HepG2 (cell line): Measurements from ENCODE around the gene TP53AIP1. TPM values are rescaled to one million over a fixed set of nuclear protein-coding genes. Genes with fewer than 3 reads are reported as not detected.

Source experiments
- ATAC-seq: fragments of 200-7000 bp; cut with Tn5 transposase; 3 replicates; pipeline ENCODE4 v1.9.1; 2020; ENCODE audit warnings: mild to moderate bottlenecking, moderate library complexity
- BruUV-seq: library from RNA; stranded (reverse); fragments of 400-500 nt; replicated peaks from 2 replicates; lab custom pipeline; 2021; lab: Mats Ljungman, UMichigan
- CTCF ChIA-PET: fragments of 300-600 bp; formaldehyde crosslinking; extraction: SDS; loops from one replicate; lab custom pipeline; 2021; ENCODE audit warnings: low total read pairs, inconsistent platforms, low intra/inter-chr PET ratio; lab: Yijun Ruan, JAX
- POLR2A ChIA-PET: fragments of 350-600 bp; sonication (Branson Sonifier 250); formaldehyde crosslinking; loops from one replicate; lab custom pipeline; 2020; ENCODE audit warnings: antibody characterized with exemption, inconsistent platforms; lab: Yijun Ruan, JAX
- DNase-seq: peaks from one replicate; pipeline ENCODE4 v3.0.0-alpha.2; 2015; ENCODE audit warnings: low spot score
- FAIRE-seq: peaks from 3 replicates; lab custom pipeline; 2011; peaks lifted over from hg19 to GRCh38; lab: Jason Lieb, UNC
- H2AFZ ChIP-seq: one replicate; pipeline ENCODE4 v1.6.1; 2011; ENCODE audit warnings: low read length, inconsistent platforms
- H3K27ac ChIP-seq: fragments of 300-600 bp; 3 replicates; pipeline ENCODE4 v1.8.0; 2011; ENCODE audit warnings: mixed run types, mild to moderate bottlenecking, mixed read lengths, low read length, inconsistent platforms; ENCODE audit not compliant: insufficient read depth; ENCODE audit errors: extremely low read length
- H3K27me3 ChIP-seq, 2 experiments: fragments of 200-600 bp in 1 of 2; 2 replicates in 1 of 2; 3 replicates in 1 of 2; pipeline versions ENCODE4 v1.6.0 to v1.8.0; 2011; ENCODE audit warnings: low read length in 2 of 2, mild to moderate bottlenecking in 2 of 2, moderate library complexity in 2 of 2, inconsistent platforms in 1 of 2; ENCODE audit not compliant: insufficient read depth in 2 of 2, control insufficient read depth in 1 of 2
- H3K36me3 ChIP-seq, 2 experiments: fragments of 200-600 bp in 1 of 2; replicated peaks in 1 of 2; 2 replicates in 1 of 2; 3 replicates in 1 of 2; pipeline versions ENCODE4 v1.5.1 to v1.8.0; 2011; ENCODE audit warnings: low read length in 2 of 2, inconsistent platforms in 1 of 2; ENCODE audit not compliant: insufficient read depth in 2 of 2, control insufficient read depth in 1 of 2
- H3K4me1 ChIP-seq: 2 replicates; pipeline ENCODE4 v1.5.1; 2012; ENCODE audit warnings: low read length, inconsistent platforms; ENCODE audit not compliant: insufficient read depth
- H3K4me2 ChIP-seq: 2 replicates; pipeline ENCODE4 v1.6.0; 2011; ENCODE audit warnings: low read depth, low read length, inconsistent platforms
- H3K4me3 ChIP-seq, 3 experiments: fragments of 200-600 bp in 1 of 3; sonication (generic), shearing (Covaris generic) in 1 of 3; replicated peaks in 1 of 3; 2 replicates each; pipeline ENCODE4 v1.5.1; 2011 to 2016; ENCODE audit warnings: low read length in 3 of 3, inconsistent platforms in 2 of 3, low read depth in 2 of 3, mild to moderate bottlenecking in 2 of 3, control low read depth in 1 of 3, mixed read lengths in 1 of 3; ENCODE audit not compliant: insufficient read depth in 1 of 3
- H3K79me2 ChIP-seq: one replicate; pipeline ENCODE4 v1.6.1; 2011; ENCODE audit warnings: low read length, inconsistent platforms; ENCODE audit not compliant: insufficient read depth
- H3K9ac ChIP-seq: 2 replicates; pipeline ENCODE4 v1.6.0; 2011; ENCODE audit warnings: mild to moderate bottlenecking, low read depth, low read length, inconsistent platforms; ENCODE audit not compliant: insufficient read depth
- H3K9me3 ChIP-seq: 2 replicates; pipeline ENCODE4 v1.5.1; 2012; ENCODE audit warnings: mild to moderate bottlenecking, low read length
- H4K20me1 ChIP-seq: 2 replicates; pipeline ENCODE4 v1.6.0; 2011; ENCODE audit warnings: inconsistent platforms, mild to moderate bottlenecking, low read length, moderate library complexity; ENCODE audit not compliant: insufficient read depth
- HIVEP1 ChIP-seq: sonication (generic); formaldehyde crosslinking; IDR thresholded peaks from 2 replicates; pipeline ENCODE4 v1.4.0; 2020; ENCODE audit warnings: mild to moderate bottlenecking, missing genetic modification reagents
- KDM6A ChIP-seq: IDR thresholded peaks from 2 replicates; pipeline ENCODE4 v1.6.1; 2016; ENCODE audit warnings: low read depth
- MLLT10 ChIP-seq: sonication (generic); formaldehyde crosslinking; IDR thresholded peaks from 2 replicates; pipeline ENCODE4 v1.4.0; 2020; ENCODE audit warnings: missing genetic modification reagents
- MTF1 ChIP-seq: sonication (generic); formaldehyde crosslinking; IDR thresholded peaks from 2 replicates; pipeline ENCODE4 v1.5.0; 2020; ENCODE audit warnings: missing genetic modification reagents
- PHF8 ChIP-seq: sonication (generic); formaldehyde crosslinking; IDR thresholded peaks from 2 replicates; pipeline ENCODE4 v1.5.0; 2020; ENCODE audit warnings: missing genetic modification reagents
- SIN3A ChIP-seq: IDR thresholded peaks from 2 replicates; pipeline ENCODE4 v1.6.1; 2011; ENCODE audit warnings: low read depth, mild to moderate bottlenecking, control low read depth, low read length, borderline replicate concordance
- SIN3B ChIP-seq: fragments of 150-350 bp; IDR thresholded peaks from 2 replicates; pipeline ENCODE4 v1.6.1; 2014; ENCODE audit warnings: low read length
- ZNF235 ChIP-seq: sonication (generic); formaldehyde crosslinking; IDR thresholded peaks from 2 replicates; pipeline ENCODE4 v1.8.1; 2023; ENCODE audit warnings: mild to moderate bottlenecking, missing genetic modification reagents, borderline replicate concordance
- ZNF253 ChIP-seq: sonication (generic); formaldehyde crosslinking; IDR thresholded peaks from 2 replicates; pipeline ENCODE4 v1.8.0; 2022; ENCODE audit warnings: mild to moderate bottlenecking, missing genetic modification reagents, borderline replicate concordance
- ZNF451 ChIP-seq: sonication (generic); formaldehyde crosslinking; IDR thresholded peaks from 2 replicates; pipeline ENCODE4 v1.5.0; 2020; ENCODE audit warnings: mild to moderate bottlenecking, missing genetic modification reagents
- ZNF567 ChIP-seq: sonication (generic); formaldehyde crosslinking; IDR thresholded peaks from 2 replicates; pipeline ENCODE4 v1.8.1; 2023; ENCODE audit warnings: mild to moderate bottlenecking, missing genetic modification reagents, borderline replicate concordance
- ZNF678 ChIP-seq: sonication (generic); formaldehyde crosslinking; IDR thresholded peaks from 2 replicates; pipeline ENCODE4 v1.4.0; 2020; ENCODE audit warnings: mild to moderate bottlenecking, missing genetic modification reagents
- ZNF703 ChIP-seq: sonication (generic); formaldehyde crosslinking; IDR thresholded peaks from 2 replicates; pipeline ENCODE4 v1.5.1; 2020; ENCODE audit warnings: missing genetic modification reagents, mild to moderate bottlenecking, moderate library complexity, borderline replicate concordance
- WGBS: methylation state at CpG from one replicate; pipeline ENCODE4 v1.1.6; 2017; ENCODE audit warnings: low lambda C conversion rate; 5-methylcytosine and 5-hydroxymethylcytosine counted together
- in situ Hi-C: cut with HindIII; loops from 2 replicates; pipeline ENCODE4 v1.10.0; 2017; ENCODE audit warnings: low pct_unique_long_range_greater_than_20kb; ENCODE audit not compliant: extremely low pct_ligation_motif_present
- intact Hi-C: fragments of 100-400 bp; cut with micrococcal nuclease; formaldehyde crosslinking; loops from one replicate; pipeline ENCODE4 v1.10.0; 2022; ENCODE audit not compliant: unreplicated experiment
- polyA plus RNA-seq, 8 experiments: library from polyadenylated mRNA; depleted of rRNA in 3 of 8; stranded (reverse) in 7 of 8; unstranded in 1 of 8; fragments of >200 nt; fragmentation: Illumina TruSeq in 4 of 8; extraction: Trizol in 4 of 8; gene quantifications; 2 replicates each; pipeline versions ENCODE4 v1.2.1 to v1.2.3, GENCODE V29; 2011 to 2016; ENCODE audit warnings: low read depth in 4 of 8, missing spikeins in 1 of 8, mixed read lengths in 1 of 8; ENCODE audit not compliant: insufficient read depth in 1 of 8
- total RNA-seq, 5 experiments: library from RNA; depleted of rRNA; stranded (reverse); fragments of >200 nt; fragmentation: Illumina TruSeq; extraction: Trizol; gene quantifications; 2 replicates each; pipeline ENCODE4 v1.2.3, GENCODE V29; 2016; ENCODE audit warnings: low read depth in 1 of 5
- TF ChIP-seq, protein P1 (sequence below): IDR thresholded peaks from 2 replicates; pipeline ENCODE4 v1.6.1; 2016
- TF ChIP-seq, protein P2 (sequence below): sonication (generic); formaldehyde crosslinking; IDR thresholded peaks from 2 replicates; pipeline ENCODE4 v1.4.0; 2020; ENCODE audit warnings: missing genetic modification reagents
- TF ChIP-seq, protein P3 (sequence below): sonication (generic); formaldehyde crosslinking; IDR thresholded peaks from 2 replicates; pipeline ENCODE4 v1.4.0; 2020; ENCODE audit warnings: missing genetic modification reagents, borderline replicate concordance

TP53AIP1 gene
- total and polyA plus RNA-seq, 2 of the 13 experiments (the other 11 are each of a cell fraction or from before 2014, with no cell fraction given): 0.11 TPM; not detected in 1

DNA sequence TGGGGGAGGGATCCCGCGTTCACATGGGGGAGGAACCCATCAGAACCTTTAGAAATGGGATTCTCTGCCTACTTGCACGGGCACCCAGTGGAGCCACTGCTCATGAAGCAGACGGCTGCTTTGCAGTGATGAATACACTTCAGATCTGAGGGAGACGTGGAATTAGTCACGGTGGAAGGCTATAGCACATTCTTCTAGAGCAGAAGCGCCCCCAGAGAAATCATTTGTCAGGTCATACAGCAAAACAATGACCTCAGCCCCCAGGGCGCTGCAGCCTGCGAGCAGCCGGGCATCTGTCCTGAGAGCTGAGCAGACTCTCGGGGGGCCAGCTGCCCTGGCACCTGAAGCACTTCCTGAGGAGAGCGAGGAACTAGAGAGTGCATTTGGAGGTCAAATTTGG, 12.7 kb downstream of the TP53AIP1 start:
- FAIRE-seq (no peak), ATAC-seq (no peak), DNase-seq (no peak)
- BruUV-seq: no TSS peak
- ChIA-PET POLR2A (no interaction called here), CTCF (no interaction called here)
- TF ChIP-seq ZNF451: no peak
- TF ChIP-seq MTF1 (CRISPR knock-in tag): no peak
- no peak for TF ChIP-seq SIN3B
- no peak for TF ChIP-seq ZNF678 (CRISPR knock-in tag)
- TF ChIP-seq PHF8: no peak
- TF ChIP-seq ZNF253 (CRISPR knock-in tag): no peak
- TF ChIP-seq ZNF567 (CRISPR knock-in tag): no peak
- no peak for TF ChIP-seq MLLT10 (CRISPR knock-in tag)
- TF ChIP-seq ZNF235 (CRISPR knock-in tag): no peak
- TF ChIP-seq, protein P1, sequence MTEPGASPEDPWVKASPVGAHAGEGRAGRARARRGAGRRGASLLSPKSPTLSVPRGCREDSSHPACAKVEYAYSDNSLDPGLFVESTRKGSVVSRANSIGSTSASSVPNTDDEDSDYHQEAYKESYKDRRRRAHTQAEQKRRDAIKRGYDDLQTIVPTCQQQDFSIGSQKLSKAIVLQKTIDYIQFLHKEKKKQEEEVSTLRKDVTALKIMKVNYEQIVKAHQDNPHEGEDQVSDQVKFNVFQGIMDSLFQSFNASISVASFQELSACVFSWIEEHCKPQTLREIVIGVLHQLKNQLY: no peak
- TF ChIP-seq, protein P2, sequence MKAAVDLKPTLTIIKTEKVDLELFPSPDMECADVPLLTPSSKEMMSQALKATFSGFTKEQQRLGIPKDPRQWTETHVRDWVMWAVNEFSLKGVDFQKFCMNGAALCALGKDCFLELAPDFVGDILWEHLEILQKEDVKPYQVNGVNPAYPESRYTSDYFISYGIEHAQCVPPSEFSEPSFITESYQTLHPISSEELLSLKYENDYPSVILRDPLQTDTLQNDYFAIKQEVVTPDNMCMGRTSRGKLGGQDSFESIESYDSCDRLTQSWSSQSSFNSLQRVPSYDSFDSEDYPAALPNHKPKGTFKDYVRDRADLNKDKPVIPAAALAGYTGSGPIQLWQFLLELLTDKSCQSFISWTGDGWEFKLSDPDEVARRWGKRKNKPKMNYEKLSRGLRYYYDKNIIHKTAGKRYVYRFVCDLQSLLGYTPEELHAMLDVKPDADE (CRISPR knock-in tag): no peak
- TF ChIP-seq SIN3A: no peak
- no peak for TF ChIP-seq HIVEP1 (CRISPR knock-in tag)
- TF ChIP-seq, protein P3, sequence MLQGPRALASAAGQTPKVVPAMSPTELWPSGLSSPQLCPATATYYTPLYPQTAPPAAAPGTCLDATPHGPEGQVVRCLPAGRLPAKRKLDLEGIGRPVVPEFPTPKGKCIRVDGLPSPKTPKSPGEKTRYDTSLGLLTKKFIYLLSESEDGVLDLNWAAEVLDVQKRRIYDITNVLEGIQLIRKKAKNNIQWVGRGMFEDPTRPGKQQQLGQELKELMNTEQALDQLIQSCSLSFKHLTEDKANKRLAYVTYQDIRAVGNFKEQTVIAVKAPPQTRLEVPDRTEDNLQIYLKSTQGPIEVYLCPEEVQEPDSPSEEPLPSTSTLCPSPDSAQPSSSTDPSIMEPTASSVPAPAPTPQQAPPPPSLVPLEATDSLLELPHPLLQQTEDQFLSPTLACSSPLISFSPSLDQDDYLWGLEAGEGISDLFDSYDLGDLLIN: no peak
- no peak for TF ChIP-seq ZNF703 (CRISPR knock-in tag)
- no peak for TF ChIP-seq KDM6A (CRISPR knock-in tag)
- 19% methylated on average over 3 of the region's 12 CpGs for WGBS
- in situ Hi-C loops: no loop called here
- Histone ChIP-seq H3K4me1 (no peaks in the 10 kb centered on the region), H3K27me3 (peaks cover 1 to 30% of the 10 kb centered on the region in 2 experiments), H3K4me3 (no peak overlapping the region), H3K79me2 (no peaks in the 10 kb centered on the region), H2AFZ (no peak overlapping the region), H3K36me3 (no peaks in the 10 kb centered on the region), H3K4me2 (no peak overlapping the region), H3K9me3 (no peaks in the 10 kb centered on the region), H3K9ac (no peak overlapping the region), H3K27ac (no peak overlapping the region), H4K20me1 (no peaks in the 10 kb centered on the region)
- intact Hi-C loops: no loop called here
